Fibroblast of lung (primary cell): ENCODE measurements around the gene KRTAP5-9. TPM values are rescaled to one million over a fixed set of nuclear protein-coding genes. Genes with fewer than 3 reads are reported as not detected.

Experiments used
- DNase-seq, 2 donors: peaks; one replicate each; pipeline versions ENCODE4 v3.0.0 to v3.0.0-alpha.2; 2010; ENCODE audit warnings: low read depth in 2 of 2
- H2AFZ ChIP-seq: 2 replicates; pipeline ENCODE4 v1.5.1; 2012; ENCODE audit warnings: low read length, control low read depth, inconsistent platforms
- H3K27ac ChIP-seq: 2 replicates; pipeline ENCODE4 v1.5.1; 2011; ENCODE audit warnings: low read length, control low read depth; ENCODE audit not compliant: insufficient read depth
- H3K27me3 ChIP-seq: 2 replicates; pipeline ENCODE4 v1.5.1; 2011; ENCODE audit warnings: mild to moderate bottlenecking, low read length; ENCODE audit not compliant: control insufficient read depth, insufficient read depth
- H3K36me3 ChIP-seq: 2 replicates; pipeline ENCODE4 v1.5.1; 2011; ENCODE audit warnings: low read length; ENCODE audit not compliant: control insufficient read depth, insufficient read depth
- H3K4me1 ChIP-seq: 2 replicates; pipeline ENCODE4 v1.5.1; 2011; ENCODE audit warnings: low read length; ENCODE audit not compliant: control insufficient read depth, insufficient read depth; ENCODE audit errors: extremely low read depth
- H3K4me2 ChIP-seq: 2 replicates; pipeline ENCODE4 v1.5.1; 2011; ENCODE audit warnings: low read length, control low read depth; ENCODE audit not compliant: insufficient read depth; ENCODE audit errors: extremely low read depth
- H3K4me3 ChIP-seq, 4 experiments: fragments of 200-600 bp in 1 of 4; sonication (generic) in 1 of 4; replicated peaks in 1 of 4; 2 replicates each; pipeline ENCODE4 v1.5.1; 2011 to 2016; ENCODE audit warnings: low read length in 4 of 4, low read depth in 3 of 4, mild to moderate bottlenecking in 3 of 4, control low read depth in 2 of 4, inconsistent platforms in 1 of 4, mixed read lengths in 1 of 4; ENCODE audit not compliant: insufficient read depth in 1 of 4; ENCODE audit errors: control extremely low read depth in 1 of 4
- H3K79me2 ChIP-seq: 2 replicates; pipeline ENCODE4 v1.5.1; 2012; ENCODE audit warnings: mild to moderate bottlenecking, low read length, inconsistent platforms; ENCODE audit not compliant: control insufficient read depth, insufficient read depth
- H3K9ac ChIP-seq: 2 replicates; pipeline ENCODE4 v1.5.1; 2011; ENCODE audit warnings: mild to moderate bottlenecking, low read length, control low read depth; ENCODE audit not compliant: insufficient read depth
- H3K9me3 ChIP-seq: 2 replicates; pipeline ENCODE4 v1.5.1; 2012; ENCODE audit warnings: low read depth, low read length; ENCODE audit not compliant: control insufficient read depth, insufficient read depth
- H4K20me1 ChIP-seq: 2 replicates; pipeline ENCODE4 v1.5.1; 2011; ENCODE audit warnings: low read length; ENCODE audit not compliant: control insufficient read depth, insufficient read depth; ENCODE audit errors: extremely low read depth
- EZH2 ChIP-seq: IDR thresholded peaks from 2 replicates; pipeline ENCODE4 v1.5.1; 2012; ENCODE audit warnings: low read length, control low read depth, mild to moderate bottlenecking; ENCODE audit errors: missing control alignments
- polyA minus RNA-seq: library from RNA; depleted of rRNA, polyadenylated mRNA; stranded (reverse); fragments of >200 nt; gene quantifications from 2 replicates; pipeline ENCODE4 v1.2.3, GENCODE V29; 2011; ENCODE audit warnings: low replicate concordance
- polyA plus RNA-seq, 2 donors: library from polyadenylated mRNA; depleted of rRNA in 1 of 2; stranded (reverse) in 1 of 2; unstranded in 1 of 2; fragments of >200 nt; gene quantifications; 2 replicates each; pipeline ENCODE4 v1.2.1, GENCODE V29; 2011 to 2012; ENCODE audit warnings: missing spikeins in 1 of 2
- total RNA-seq: library from RNA; depleted of rRNA; stranded (reverse); fragments of >200 nt; gene quantifications from 2 replicates; pipeline ENCODE4 v1.2.1, GENCODE V29; 2014
- TF ChIP-seq, protein P1 (sequence below), 2 donors: IDR thresholded peaks in 1 of 2; conservative IDR thresholded peaks in 1 of 2; 1 replicate in 1 of 2; 2 replicates in 1 of 2; pipeline ENCODE4 v1.5.1; 2011 to 2012; ENCODE audit warnings: low read length in 2 of 2, control low read depth in 1 of 2, inconsistent platforms in 1 of 2, low read depth in 1 of 2, mild to moderate bottlenecking in 1 of 2

Gene KRTAP5-9
- total RNA-seq (not detected in 2 replicates), polyA plus RNA-seq (not detected in 2 replicates), polyA minus RNA-seq (not detected in 2 replicates)
- not detected in 2 replicates for polyA plus RNA-seq (2012)

DNA sequence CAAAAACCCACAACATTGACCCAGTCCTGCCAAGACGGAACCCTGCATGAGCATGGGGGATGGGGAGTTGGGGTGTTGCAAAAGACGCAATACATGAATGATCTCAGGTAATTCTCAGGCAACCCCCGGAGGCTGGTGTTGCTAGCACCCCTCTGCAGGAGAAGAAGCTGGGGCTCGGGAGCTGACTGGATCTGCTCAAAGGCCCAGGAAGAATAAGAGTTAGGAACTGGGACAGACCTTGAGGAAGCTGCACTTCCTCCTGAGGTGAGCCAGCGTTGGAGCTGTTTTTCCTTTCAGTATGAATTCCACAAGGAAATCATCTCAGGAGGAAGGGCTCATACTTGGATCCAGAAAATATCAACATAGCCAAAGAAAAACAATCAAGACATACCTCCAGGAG is at the start of gene KRTAP5-9:
Gene KRTAP5-9, plus strand, starts transcription at position 301 of the 400 bp plus-strand sequence. CDS start 238 bp downstream, outside the sequence.
- H3K79me2 ChIP-seq, result no peaks in the 10 kb centered on the region
- no peak within 1 kb of the TSS for H2AFZ ChIP-seq
- no peaks in the 10 kb centered on the region for H3K9me3 ChIP-seq
- H3K27me3 ChIP-seq, result no peaks in the 10 kb centered on the region
- no peak within 1 kb of the TSS for H3K27ac ChIP-seq
- H3K4me1 ChIP-seq, result no peaks in the 10 kb centered on the region
- H3K9ac ChIP-seq, result no peak within 1 kb of the TSS
- no peak for TF ChIP-seq EZH2
- TF ChIP-seq, protein P1, sequence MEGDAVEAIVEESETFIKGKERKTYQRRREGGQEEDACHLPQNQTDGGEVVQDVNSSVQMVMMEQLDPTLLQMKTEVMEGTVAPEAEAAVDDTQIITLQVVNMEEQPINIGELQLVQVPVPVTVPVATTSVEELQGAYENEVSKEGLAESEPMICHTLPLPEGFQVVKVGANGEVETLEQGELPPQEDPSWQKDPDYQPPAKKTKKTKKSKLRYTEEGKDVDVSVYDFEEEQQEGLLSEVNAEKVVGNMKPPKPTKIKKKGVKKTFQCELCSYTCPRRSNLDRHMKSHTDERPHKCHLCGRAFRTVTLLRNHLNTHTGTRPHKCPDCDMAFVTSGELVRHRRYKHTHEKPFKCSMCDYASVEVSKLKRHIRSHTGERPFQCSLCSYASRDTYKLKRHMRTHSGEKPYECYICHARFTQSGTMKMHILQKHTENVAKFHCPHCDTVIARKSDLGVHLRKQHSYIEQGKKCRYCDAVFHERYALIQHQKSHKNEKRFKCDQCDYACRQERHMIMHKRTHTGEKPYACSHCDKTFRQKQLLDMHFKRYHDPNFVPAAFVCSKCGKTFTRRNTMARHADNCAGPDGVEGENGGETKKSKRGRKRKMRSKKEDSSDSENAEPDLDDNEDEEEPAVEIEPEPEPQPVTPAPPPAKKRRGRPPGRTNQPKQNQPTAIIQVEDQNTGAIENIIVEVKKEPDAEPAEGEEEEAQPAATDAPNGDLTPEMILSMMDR (conservative IDR thresholded peaks at IDR 0.05 in 1 of 2, IDR thresholded peaks at IDR 0.05 in 1 of 2; ENCODE audit: low read depth in 1 of 2, low read length in 2 of 2), result no peak
- no peak within 1 kb of the TSS for H3K4me2 ChIP-seq
- H4K20me1 ChIP-seq, result no peaks in the 10 kb centered on the region
- no peak for DNase-seq
- H3K36me3 ChIP-seq, result no peaks in the 10 kb centered on the region
- no peak within 1 kb of the TSS for H3K4me3 ChIP-seq

DNA sequence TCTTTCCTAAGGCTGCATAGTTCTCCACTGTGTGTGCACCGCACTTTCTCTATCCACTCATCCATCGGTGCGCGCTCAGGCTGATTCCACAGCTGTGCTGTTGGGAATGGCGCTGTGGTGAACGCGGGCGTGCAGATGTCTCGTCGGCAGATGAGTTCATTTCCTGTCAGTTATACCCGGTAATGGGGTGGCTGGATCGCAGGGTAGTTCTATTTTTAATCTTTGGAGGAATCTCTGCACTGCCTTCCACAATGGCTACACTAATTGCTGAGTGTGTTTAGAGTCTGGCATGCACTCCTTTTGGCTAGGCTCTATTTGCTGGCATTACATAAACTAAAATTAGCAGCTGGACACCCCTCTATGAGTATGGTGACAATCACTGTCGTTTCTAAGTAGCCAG is 49.1 kb upstream of the KRTAP5-9 start:
- Histone ChIP-seq H3K4me2 (no peak overlapping the region), H3K36me3 (peaks cover 15% of the 10 kb centered on the region), H3K9me3 (no peaks in the 10 kb centered on the region), H3K4me3 (no peak overlapping the region), H3K27me3 (no peaks in the 10 kb centered on the region), H3K4me1 (no peaks in the 10 kb centered on the region), H4K20me1 (no peaks in the 10 kb centered on the region), H3K27ac (no peak overlapping the region), H3K9ac (no peak overlapping the region), H3K79me2 (no peaks in the 10 kb centered on the region), H2AFZ (no peak overlapping the region)
- DNase-seq, result peak in 1 of 2 donors; percentile 55
- TF ChIP-seq, protein P1 (conservative IDR thresholded peaks at IDR 0.05 in 1 of 2, IDR thresholded peaks at IDR 0.05 in 1 of 2; ENCODE audit: low read depth in 1 of 2, low read length in 2 of 2), result no peak
- TF ChIP-seq EZH2, result no peak

DNA sequence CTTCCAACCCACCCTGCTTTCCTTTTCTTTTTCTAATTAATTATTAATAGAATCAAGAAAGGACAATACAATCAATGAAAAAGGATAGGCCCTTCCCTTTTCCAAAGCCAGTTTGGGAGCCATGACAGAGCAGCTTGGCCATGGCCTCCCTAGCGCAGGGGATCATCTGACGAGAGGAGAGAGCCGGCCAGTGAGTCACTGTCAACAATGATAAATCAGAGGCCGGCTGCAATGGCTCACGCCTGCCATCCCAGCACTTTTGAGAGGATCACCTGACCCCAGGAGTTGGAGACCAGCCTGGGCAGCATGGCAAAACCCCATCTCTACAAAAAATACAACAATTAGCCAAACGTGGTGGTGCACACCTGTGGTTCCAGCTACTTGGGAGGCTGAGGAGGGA is 48.7 kb upstream of the KRTAP5-9 start:
- Histone ChIP-seq H3K4me1 (no peaks in the 10 kb centered on the region), H3K4me2 (no peak overlapping the region), H3K27me3 (no peaks in the 10 kb centered on the region), H4K20me1 (no peaks in the 10 kb centered on the region), H3K9me3 (no peaks in the 10 kb centered on the region), H3K36me3 (peaks cover 15% of the 10 kb centered on the region), H3K4me3 (no peak overlapping the region), H3K9ac (no peak overlapping the region), H3K79me2 (no peaks in the 10 kb centered on the region), H2AFZ (no peak overlapping the region), H3K27ac (no peak overlapping the region)
- DNase-seq, result peak in 1 of 2 donors; percentile 10
- TF ChIP-seq, protein P1 (conservative IDR thresholded peaks at IDR 0.05 in 1 of 2, IDR thresholded peaks at IDR 0.05 in 1 of 2; ENCODE audit: low read depth in 1 of 2, low read length in 2 of 2), result no peak
- no peak for TF ChIP-seq EZH2
